A673 (cell line): ENCODE results near the gene UBP1. TPM values are rescaled to one million over a fixed set of nuclear protein-coding genes. Genes with fewer than 3 reads are reported as not detected.
"Not testable (repeated sequence)": the region's sequence is repeated elsewhere in the genome, so short reads cannot be mapped to it uniquely, and the experiment has no call there.

ENCODE experiments used
- BruUV-seq: library from RNA; stranded (reverse); fragments of 400-500 nt; replicated peaks from 2 replicates; lab custom pipeline; 2021; lab: Mats Ljungman, UMichigan
- CTCF ChIA-PET: fragments of 300-600 bp; sonication (Branson Sonifier 250); formaldehyde crosslinking; loops from one replicate; lab custom pipeline; 2022; ENCODE audit warnings: antibody characterized with exemption; lab: Charles Lee
- POLR2A ChIA-PET: fragments of 300-600 bp; sonication (Branson Sonifier 250); formaldehyde crosslinking; loops from one replicate; lab custom pipeline; 2022; ENCODE audit warnings: antibody characterized with exemption; ENCODE audit not compliant: low non-redundant PET; lab: Charles Lee
- DNase-seq: peaks from one replicate; pipeline ENCODE4 v3.0.0-alpha.2; 2015; ENCODE audit warnings: low spot score
- H3K27ac ChIP-seq: fragments of 200-600 bp; sonication (generic); 2 replicates; pipeline ENCODE4 v1.5.1; 2016; ENCODE audit warnings: mixed run types, low read depth, mild to moderate bottlenecking, mixed read lengths, antibody characterized with exemption, low read length; ENCODE audit not compliant: poor library complexity, severe bottlenecking
- H3K27me3 ChIP-seq: fragments of 200-600 bp; sonication (generic); replicated peaks from 2 replicates; pipeline ENCODE4 v1.6.1; 2017; ENCODE audit warnings: mixed run types, low read depth, mild to moderate bottlenecking, mixed read lengths, antibody characterized with exemption, low read length; ENCODE audit not compliant: insufficient read depth, poor library complexity
- H3K36me3 ChIP-seq: fragments of 200-600 bp; sonication (generic); 2 replicates; pipeline ENCODE4 v1.6.1; 2016; ENCODE audit warnings: mixed run types, mild to moderate bottlenecking, mixed read lengths, antibody characterized with exemption, low read length; ENCODE audit not compliant: insufficient read depth, poor library complexity, severe bottlenecking
- H3K4me1 ChIP-seq: fragments of 200-600 bp; sonication (generic); 2 replicates; pipeline ENCODE4 v1.6.1; 2017; ENCODE audit warnings: mixed run types, mild to moderate bottlenecking, mixed read lengths, antibody characterized with exemption, low read length; ENCODE audit not compliant: insufficient read depth, poor library complexity, severe bottlenecking
- H3K4me3 ChIP-seq: fragments of 200-600 bp; sonication (generic); 2 replicates; pipeline ENCODE4 v1.5.1; 2016; ENCODE audit warnings: low read depth, mixed run types, mild to moderate bottlenecking, mixed read lengths, low read length; ENCODE audit not compliant: poor library complexity, severe bottlenecking
- H3K9me3 ChIP-seq: fragments of 200-600 bp; sonication (generic); 2 replicates; pipeline ENCODE4 v1.6.1; 2016; ENCODE audit warnings: mixed run types, low read depth, mild to moderate bottlenecking, mixed read lengths, antibody characterized with exemption, low read length; ENCODE audit not compliant: poor library complexity, severe bottlenecking
- EZH2 ChIP-seq: fragments of 200-600 bp; sonication (generic); IDR thresholded peaks from 2 replicates; pipeline ENCODE4 v1.6.1; 2017; ENCODE audit warnings: borderline replicate concordance, low read depth, mild to moderate bottlenecking, mixed read lengths, antibody characterized with exemption, low read length; ENCODE audit not compliant: poor library complexity, severe bottlenecking
- intact Hi-C: fragments of 100-400 bp; cut with micrococcal nuclease; formaldehyde crosslinking; loops from one replicate; pipeline ENCODE4 v1.10.0; 2022; ENCODE audit not compliant: unreplicated experiment
- total RNA-seq: library from RNA; stranded (reverse); gene quantifications from 2 replicates; pipeline ENCODE4 v1.2.3, GENCODE V29; 2021
- TF ChIP-seq, protein P1 (sequence below): fragments of 300-800, 200-600 bp; sonication (generic); conservative IDR thresholded peaks from 2 replicates; pipeline ENCODE4 v1.5.1; 2017; ENCODE audit warnings: low read depth, mild to moderate bottlenecking, antibody characterized with exemption, low read length, moderate library complexity, mixed read lengths

Gene UBP1
- total RNA-seq, 1 experiment from 2014 or later: 59.4 TPM

GRCh38 chr3:33417066-33417673, 23.0 kb downstream of the UBP1 start:
- H3K4me3 ChIP-seq: no peak overlapping the region
- H3K4me1 ChIP-seq: no peaks in the 10 kb centered on the region
- DNase-seq: no peak
- no peaks in the 10 kb centered on the region for H3K27me3 ChIP-seq
- ChIA-PET POLR2A (no interaction called here), CTCF (interaction anchor here (0.6 kb wide), 1 partner anchor 9 kb away, joined by 3 read pairs; no protein-coding TSS in a partner anchor)
- H3K27ac ChIP-seq: no peak overlapping the region
- intact Hi-C loops: no loop called here
- BruUV-seq: no TSS peak
- no peaks in the 10 kb centered on the region for H3K9me3 ChIP-seq
- H3K36me3 ChIP-seq: peaks cover 17% of the 10 kb centered on the region
- TF ChIP-seq EZH2: no peak
- TF ChIP-seq, protein P1, sequence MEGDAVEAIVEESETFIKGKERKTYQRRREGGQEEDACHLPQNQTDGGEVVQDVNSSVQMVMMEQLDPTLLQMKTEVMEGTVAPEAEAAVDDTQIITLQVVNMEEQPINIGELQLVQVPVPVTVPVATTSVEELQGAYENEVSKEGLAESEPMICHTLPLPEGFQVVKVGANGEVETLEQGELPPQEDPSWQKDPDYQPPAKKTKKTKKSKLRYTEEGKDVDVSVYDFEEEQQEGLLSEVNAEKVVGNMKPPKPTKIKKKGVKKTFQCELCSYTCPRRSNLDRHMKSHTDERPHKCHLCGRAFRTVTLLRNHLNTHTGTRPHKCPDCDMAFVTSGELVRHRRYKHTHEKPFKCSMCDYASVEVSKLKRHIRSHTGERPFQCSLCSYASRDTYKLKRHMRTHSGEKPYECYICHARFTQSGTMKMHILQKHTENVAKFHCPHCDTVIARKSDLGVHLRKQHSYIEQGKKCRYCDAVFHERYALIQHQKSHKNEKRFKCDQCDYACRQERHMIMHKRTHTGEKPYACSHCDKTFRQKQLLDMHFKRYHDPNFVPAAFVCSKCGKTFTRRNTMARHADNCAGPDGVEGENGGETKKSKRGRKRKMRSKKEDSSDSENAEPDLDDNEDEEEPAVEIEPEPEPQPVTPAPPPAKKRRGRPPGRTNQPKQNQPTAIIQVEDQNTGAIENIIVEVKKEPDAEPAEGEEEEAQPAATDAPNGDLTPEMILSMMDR: no peak

GRCh38 chr3:33410816-33411215, 29.4 kb downstream of the UBP1 start:
- H3K4me1 ChIP-seq, H3K4me3 ChIP-seq, H3K27me3 ChIP-seq, intact Hi-C loops, H3K27ac ChIP-seq, POLR2A ChIA-PET, DNase-seq, CTCF ChIA-PET, BruUV-seq, H3K9me3 ChIP-seq: not testable (repeated sequence)
- H3K36me3 ChIP-seq: peaks cover 61% of the 10 kb centered on the region

GRCh38 chr3:33403756-33404155, 36.4 kb downstream of the UBP1 start:
- BruUV-seq: no TSS peak
- POLR2A ChIA-PET: no interaction called here
- H3K9me3 ChIP-seq: no peaks in the 10 kb centered on the region
- H3K4me3 ChIP-seq: no peak overlapping the region
- DNase-seq: no peak
- CTCF ChIA-PET: no interaction called here
- TF ChIP-seq EZH2: no peak
- TF ChIP-seq, protein P1: no peak
- peaks cover 77% of the 10 kb centered on the region for H3K36me3 ChIP-seq
- H3K4me1 ChIP-seq: no peaks in the 10 kb centered on the region
- intact Hi-C loops: no loop called here
- no peak overlapping the region for H3K27ac ChIP-seq
- H3K27me3 ChIP-seq: no peaks in the 10 kb centered on the region

GRCh38 chr3:33402936-33403335, 37.3 kb downstream of the UBP1 start:
- Histone ChIP-seq H3K27ac (no peak overlapping the region), H3K9me3 (no peaks in the 10 kb centered on the region), H3K36me3 (peaks cover 78% of the 10 kb centered on the region), H3K4me3 (no peak overlapping the region), H3K4me1 (no peaks in the 10 kb centered on the region), H3K27me3 (no peaks in the 10 kb centered on the region)
- DNase-seq: no peak
- no peak for TF ChIP-seq EZH2
- TF ChIP-seq, protein P1: no peak
- ChIA-PET CTCF (no interaction called here), POLR2A (no interaction called here)
- no TSS peak for BruUV-seq
- intact Hi-C loops: no loop called here
